Duodenal mucosa (tissue), 2 donors: Measurements from ENCODE around the gene ETV6.

ENCODE experiments used
- H3K27ac ChIP-seq: one replicate; pipeline ENCODE4 v1.7.0; 2013; ENCODE audit warnings: low read depth, low read length
- H3K27me3 ChIP-seq, 2 donors: one replicate each; pipeline ENCODE4 v1.7.0; 2013; ENCODE audit warnings: low read length in 2 of 2, control low read depth in 1 of 2; ENCODE audit not compliant: insufficient read depth in 2 of 2, control insufficient read depth in 1 of 2
- H3K36me3 ChIP-seq, 2 donors: one replicate each; pipeline ENCODE4 v1.7.0; 2013; ENCODE audit warnings: low read length in 2 of 2, control low read depth in 1 of 2; ENCODE audit not compliant: insufficient read depth in 2 of 2, control insufficient read depth in 1 of 2
- H3K4me1 ChIP-seq, 2 donors: one replicate each; pipeline ENCODE4 v1.7.0; 2013; ENCODE audit warnings: low read length in 2 of 2, control low read depth in 1 of 2; ENCODE audit not compliant: insufficient read depth in 2 of 2, control insufficient read depth in 1 of 2
- H3K4me3 ChIP-seq, 2 donors: one replicate each; pipeline ENCODE4 v1.7.0; 2013; ENCODE audit warnings: low read length in 2 of 2, low read depth in 1 of 2
- H3K9ac ChIP-seq, 2 donors: one replicate each; pipeline ENCODE4 v1.7.0; 2013; ENCODE audit warnings: low read length in 2 of 2, low read depth in 1 of 2
- H3K9me3 ChIP-seq, 2 donors: one replicate each; pipeline ENCODE4 v1.7.0; 2013; ENCODE audit warnings: low read length in 2 of 2, control low read depth in 1 of 2; ENCODE audit not compliant: control insufficient read depth in 1 of 2

ETV6 gene

GRCh38 chr12:11698729-11699128 lies 49.3 kb downstream of the ETV6 start:
- Histone ChIP-seq H3K27ac (no peak overlapping the region), H3K36me3 (no peaks in the 10 kb centered on the region), H3K27me3 (no peaks in the 10 kb centered on the region), H3K9me3 (no peaks in the 10 kb centered on the region), H3K4me3 (no peak overlapping the region), H3K9ac (no peak overlapping the region), H3K4me1 (peaks cover 0 to 7% of the 10 kb centered on the region in 2 donors)

- H3K4me1 ChIP-seq = peaks cover 9 to 19% of the 10 kb centered on the region in 2 donors
- H3K9me3 ChIP-seq = no peaks in the 10 kb centered on the region
- no peaks in the 10 kb centered on the region for H3K27me3 ChIP-seq
- H3K36me3 ChIP-seq = no peaks in the 10 kb centered on the region
- H3K9ac ChIP-seq = no peak overlapping the region
- no peak overlapping the region for H3K4me3 ChIP-seq
- H3K27ac ChIP-seq = no peak overlapping the region
Measured at GRCh38 chr12:11701433-11701832, 52.0 kb downstream of the ETV6 start.

DNA sequence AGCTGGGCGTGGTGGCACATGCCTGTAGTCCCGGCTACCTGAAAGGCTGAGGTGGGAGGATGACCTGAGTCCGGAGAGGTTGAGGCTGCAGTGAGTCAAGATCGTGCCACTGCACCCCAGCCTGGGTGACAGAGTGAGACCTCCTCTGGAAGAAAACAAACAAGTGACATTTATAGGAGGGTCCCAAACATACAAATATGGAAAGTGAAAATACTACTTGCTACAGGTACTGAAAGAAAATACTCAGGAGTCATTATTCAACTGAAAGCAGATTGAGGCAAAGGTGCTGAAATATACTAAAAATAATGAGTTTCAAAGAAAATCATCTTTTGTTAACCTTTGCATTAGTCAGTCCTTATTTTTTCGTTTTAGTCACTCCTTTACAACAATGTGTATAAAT lies 53.5 kb downstream of the ETV6 start:
- H3K27ac ChIP-seq = no peak overlapping the region
- no peak overlapping the region for H3K4me3 ChIP-seq
- H3K9me3 ChIP-seq = no peaks in the 10 kb centered on the region
- no peaks in the 10 kb centered on the region for H3K27me3 ChIP-seq
- H3K4me1 ChIP-seq = peaks cover 24 to 34% of the 10 kb centered on the region in 2 donors
- no peaks in the 10 kb centered on the region for H3K36me3 ChIP-seq
- H3K9ac ChIP-seq = no peak overlapping the region

DNA sequence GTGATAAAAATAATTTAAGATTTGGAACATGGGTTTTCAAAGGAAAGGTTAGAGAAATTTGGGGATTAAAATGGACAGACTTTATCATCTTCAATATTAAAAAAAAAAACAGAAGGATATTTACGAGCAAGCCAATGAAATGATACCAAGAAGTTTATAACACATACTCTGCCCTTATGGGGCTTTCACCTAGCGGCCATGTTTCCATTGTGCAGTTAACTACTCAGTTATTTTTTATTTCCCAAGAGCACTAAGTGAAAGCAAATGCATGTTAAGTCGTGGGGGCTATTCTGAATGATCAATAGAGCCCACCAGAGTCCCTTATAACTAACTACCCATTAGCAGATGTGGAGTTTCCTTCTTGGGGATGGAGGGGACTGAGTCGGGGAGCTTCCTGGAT lies 53.9 kb downstream of the ETV6 start:
- Histone ChIP-seq H3K4me1 (peaks cover 25 to 39% of the 10 kb centered on the region in 2 donors), H3K4me3 (no peak overlapping the region), H3K27me3 (no peaks in the 10 kb centered on the region), H3K27ac (no peak overlapping the region), H3K9me3 (no peaks in the 10 kb centered on the region), H3K9ac (no peak overlapping the region), H3K36me3 (no peaks in the 10 kb centered on the region)

GRCh38 chr12:11704089-11704488 lies 54.6 kb downstream of the ETV6 start:
- Histone ChIP-seq H3K27ac (no peak overlapping the region), H3K9me3 (no peaks in the 10 kb centered on the region), H3K9ac (no peak overlapping the region), H3K4me3 (no peak overlapping the region), H3K27me3 (no peaks in the 10 kb centered on the region), H3K36me3 (no peaks in the 10 kb centered on the region), H3K4me1 (peaks cover 25 to 42% of the 10 kb centered on the region in 2 donors)

GRCh38 chr12:11705010-11705409 lies 55.5 kb downstream of the ETV6 start:
- Histone ChIP-seq H3K4me1 (peaks cover 25 to 42% of the 10 kb centered on the region in 2 donors), H3K9me3 (no peaks in the 10 kb centered on the region), H3K4me3 (no peak overlapping the region), H3K9ac (no peak overlapping the region), H3K27ac (no peak overlapping the region), H3K36me3 (no peaks in the 10 kb centered on the region), H3K27me3 (no peaks in the 10 kb centered on the region)

DNA sequence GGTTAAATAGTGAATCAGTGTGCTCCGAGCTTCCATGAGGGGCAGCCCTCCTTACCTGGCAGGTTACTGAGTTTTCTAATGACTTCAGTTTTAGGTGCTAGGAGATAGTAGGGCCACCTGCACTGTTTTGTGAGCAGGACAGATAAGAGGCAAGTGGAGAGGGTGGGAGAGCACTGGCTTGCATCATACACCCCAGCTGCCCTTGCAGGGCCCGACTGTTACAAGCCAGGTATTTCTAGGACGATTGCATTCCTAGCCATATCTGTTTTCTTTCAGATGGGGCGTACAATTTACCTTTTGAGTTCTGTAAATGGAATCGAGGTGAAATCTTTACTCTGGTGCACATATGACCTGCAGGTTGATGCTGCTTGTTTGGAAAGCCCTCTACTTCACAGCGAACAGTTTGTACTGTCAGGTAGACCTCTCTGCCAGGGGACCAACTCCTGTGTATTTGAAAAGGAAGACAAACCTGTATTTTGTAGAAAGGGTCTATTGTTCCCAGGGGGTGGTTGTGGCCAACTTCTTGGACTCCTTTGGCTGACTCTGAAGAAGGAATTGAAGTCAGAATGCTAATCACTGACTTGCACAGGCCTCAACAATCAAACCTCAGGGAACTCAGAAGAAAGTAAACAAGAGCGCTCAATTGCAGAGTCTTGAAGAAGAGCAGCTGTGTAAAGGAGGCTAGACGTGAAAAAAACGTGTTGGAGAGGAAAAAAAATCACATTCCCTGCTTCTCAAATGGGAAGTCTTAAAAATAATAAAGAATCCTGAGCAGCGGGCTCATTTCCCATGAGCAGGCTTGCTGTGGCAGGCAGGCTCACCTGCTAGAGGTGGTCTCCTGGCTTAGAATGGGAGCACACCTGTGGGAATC lies 57.3 kb downstream of the ETV6 start:
- peak overlapping the region in 1 of 2 donors; percentile 34 for H3K4me3 ChIP-seq
- no peak overlapping the region for H3K9ac ChIP-seq

DNA sequence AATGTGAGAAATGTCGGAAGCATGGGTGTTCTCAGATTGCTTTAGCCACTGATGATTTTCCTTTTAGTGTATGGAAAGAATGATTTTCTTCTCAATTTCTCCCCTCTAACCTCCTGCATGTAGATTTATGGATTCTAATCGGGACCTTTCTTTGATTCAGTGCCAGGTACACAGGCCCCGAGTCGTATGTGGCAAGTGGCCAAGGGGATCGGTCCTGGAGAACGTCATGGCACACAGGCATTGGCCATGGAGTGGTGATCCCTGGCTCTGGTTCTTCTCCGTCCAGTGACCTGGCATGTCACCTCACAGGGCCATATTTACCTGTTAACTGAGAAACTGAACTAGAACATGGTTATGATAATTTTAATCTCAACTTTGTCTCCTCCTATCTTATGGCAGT lies 58.1 kb downstream of the ETV6 start:
- Histone ChIP-seq H3K27me3 (no peaks in the 10 kb centered on the region), H3K27ac (no peak overlapping the region), H3K36me3 (peaks cover 0 to 4% of the 10 kb centered on the region in 2 donors), H3K9ac (no peak overlapping the region), H3K4me3 (peak overlapping the region in 1 of 2 donors; percentile 34), H3K9me3 (no peaks in the 10 kb centered on the region), H3K4me1 (peaks cover 25 to 35% of the 10 kb centered on the region in 2 donors)

More for the DNA sequence above, 57.3 kb downstream of the ETV6 start:
- H3K36me3 ChIP-seq = peaks cover 0 to 4% of the 10 kb centered on the region in 2 donors
- peaks cover 25 to 37% of the 10 kb centered on the region in 2 donors for H3K4me1 ChIP-seq
- no peaks in the 10 kb centered on the region for H3K27me3 ChIP-seq
- H3K27ac ChIP-seq = no peak overlapping the region
- no peaks in the 10 kb centered on the region for H3K9me3 ChIP-seq

DNA sequence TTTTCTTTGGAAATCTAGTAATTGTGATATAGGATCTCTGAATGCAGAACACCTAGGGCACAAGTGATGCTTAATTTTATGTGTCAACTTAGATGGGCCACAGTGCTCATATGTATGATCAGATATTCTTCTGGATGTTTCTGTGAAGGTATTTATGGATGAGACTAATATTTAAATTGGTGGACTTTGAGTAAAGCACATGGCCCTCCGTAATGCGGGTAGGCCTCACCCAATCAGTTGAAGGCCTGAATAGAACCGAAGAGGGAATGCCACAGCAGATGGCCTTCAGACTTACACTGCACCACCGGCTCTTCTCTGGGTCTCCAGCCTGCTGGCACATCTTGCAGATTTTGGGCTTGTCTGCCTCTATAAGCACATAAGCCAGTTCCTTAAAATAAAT lies 60.0 kb downstream of the ETV6 start:
- Histone ChIP-seq H3K27ac (no peak overlapping the region), H3K4me1 (peaks cover 34 to 46% of the 10 kb centered on the region in 2 donors)

DNA sequence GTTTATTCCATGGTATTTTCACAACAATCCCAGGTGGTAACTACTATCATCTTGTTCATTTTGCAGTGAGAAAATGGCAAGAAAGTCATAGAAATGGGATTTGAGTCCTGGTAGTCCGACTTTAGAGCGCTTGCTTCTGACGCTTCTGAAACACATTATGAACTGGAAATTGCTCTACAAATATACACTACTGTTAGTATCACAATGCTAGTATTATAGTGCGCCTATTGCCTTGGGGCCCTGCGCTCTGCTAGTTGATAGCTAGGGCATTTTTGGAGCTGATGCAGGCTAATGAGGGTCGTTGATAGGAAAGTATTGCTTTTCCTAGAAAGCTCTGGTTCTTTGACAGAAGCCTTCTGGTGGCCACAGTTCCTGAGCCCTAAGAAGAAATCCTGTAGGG lies 61.0 kb downstream of the ETV6 start:
- no peak overlapping the region for H3K4me3 ChIP-seq
- H3K9me3 ChIP-seq = no peaks in the 10 kb centered on the region
- peaks cover 0 to 4% of the 10 kb centered on the region in 2 donors for H3K36me3 ChIP-seq
- no peaks in the 10 kb centered on the region for H3K27me3 ChIP-seq
- peaks cover 34 to 42% of the 10 kb centered on the region in 2 donors for H3K4me1 ChIP-seq
- no peak overlapping the region for H3K9ac ChIP-seq
- H3K27ac ChIP-seq = no peak overlapping the region

More for the DNA sequence above, 60.0 kb downstream of the ETV6 start:
- Histone ChIP-seq H3K4me3 (no peak overlapping the region), H3K27me3 (no peaks in the 10 kb centered on the region), H3K36me3 (peaks cover 0 to 4% of the 10 kb centered on the region in 2 donors), H3K9ac (no peak overlapping the region), H3K9me3 (no peaks in the 10 kb centered on the region)
